HEK293 (cell line): ENCODE measurements around the gene ANKEF1.

ENCODE experiments used
- CTCF ChIA-PET: fragments of 350-600 bp; formaldehyde crosslinking; extraction: SDS; loops from one replicate; lab custom pipeline; 2021; ENCODE audit warnings: antibody characterized with exemption; lab: Yijun Ruan, JAX
- POLR2A ChIA-PET: fragments of 300-600 bp; formaldehyde crosslinking; extraction: SDS; loops from one replicate; lab custom pipeline; 2020; ENCODE audit warnings: antibody characterized with exemption, inconsistent platforms; lab: Yijun Ruan, JAX
- H3K27ac ChIP-seq: fragments of 200-500 bp; sonication (Bioruptor generic); 2 replicates; pipeline ENCODE4 v1.5.1; 2014; ENCODE audit warnings: low read depth, low read length, control low read depth, inconsistent platforms; ENCODE audit errors: extremely low read depth
- H3K36me3 ChIP-seq, 2 experiments: fragments of 200-500 bp in 1 of 2; sonication (Bioruptor generic) in 1 of 2; 1 replicate in 1 of 2; 2 replicates in 1 of 2; pipeline ENCODE4 v1.5.1; 2014 to 2017; ENCODE audit warnings: inconsistent platforms in 2 of 2, low read length in 2 of 2; ENCODE audit not compliant: control insufficient read depth in 2 of 2, insufficient read depth in 1 of 2
- H3K4me1 ChIP-seq: fragments of 200-500 bp; sonication (Bioruptor generic); 2 replicates; pipeline ENCODE4 v1.5.1; 2014; ENCODE audit warnings: mild to moderate bottlenecking, low read length, inconsistent platforms; ENCODE audit not compliant: control insufficient read depth, insufficient read depth
- H3K4me3 ChIP-seq: 2 replicates; pipeline ENCODE4 v1.5.1; 2011; ENCODE audit warnings: low read depth, mild to moderate bottlenecking, control low read depth, low read length, moderate library complexity
- H3K9me3 ChIP-seq: fragments of 200-500 bp; sonication (Bioruptor generic); 2 replicates; pipeline ENCODE4 v1.5.1; 2014; ENCODE audit warnings: low read depth, low read length, inconsistent platforms; ENCODE audit not compliant: control insufficient read depth, insufficient read depth
- BCL11B ChIP-seq: fragments of 450-650 bp; formaldehyde crosslinking; IDR thresholded peaks from 2 replicates; pipeline ENCODE4 v1.5.1; 2016; ENCODE audit warnings: low read depth, missing biosample characterization, missing genetic modification characterization
- GLIS1 ChIP-seq: fragments of 450-650 bp; formaldehyde crosslinking; IDR thresholded peaks from 2 replicates; pipeline ENCODE4 v1.5.1; 2016; ENCODE audit warnings: missing biosample characterization, missing genetic modification characterization
- HOXA7 ChIP-seq: sonication (generic); formaldehyde crosslinking; IDR thresholded peaks from 2 replicates; pipeline ENCODE4 v1.8.1; 2022; ENCODE audit warnings: missing genetic modification reagents, borderline replicate concordance
- MEIS1 ChIP-seq: sonication (generic); formaldehyde crosslinking; IDR thresholded peaks from 2 replicates; pipeline ENCODE4 v1.8.1; 2022; ENCODE audit warnings: missing genetic modification reagents, mild to moderate bottlenecking, borderline replicate concordance
- OSR2 ChIP-seq: fragments of 450-650 bp; formaldehyde crosslinking; IDR thresholded peaks from 2 replicates; pipeline ENCODE4 v1.5.1; 2016; ENCODE audit warnings: missing biosample characterization, missing genetic modification characterization
- OVOL3 ChIP-seq: fragments of 450-650 bp; formaldehyde crosslinking; IDR thresholded peaks from 2 replicates; pipeline ENCODE4 v1.5.1; 2016; ENCODE audit warnings: missing biosample characterization, missing genetic modification characterization
- ZNF140 ChIP-seq: fragments of 450-650 bp; formaldehyde crosslinking; IDR thresholded peaks from 2 replicates; pipeline ENCODE4 v1.5.1; 2016; ENCODE audit warnings: missing biosample characterization, missing genetic modification characterization
- ZNF146 ChIP-seq: fragments of 450-650 bp; formaldehyde crosslinking; IDR thresholded peaks from 2 replicates; pipeline ENCODE4 v1.5.1; 2016; ENCODE audit warnings: missing biosample characterization, missing genetic modification characterization
- ZNF292 ChIP-seq: fragments of 450-650 bp; formaldehyde crosslinking; IDR thresholded peaks from 2 replicates; pipeline ENCODE4 v1.5.1; 2016; ENCODE audit warnings: low read depth, missing biosample characterization, missing genetic modification characterization, borderline replicate concordance
- ZNF311 ChIP-seq: fragments of 450-650 bp; formaldehyde crosslinking; IDR thresholded peaks from 2 replicates; pipeline ENCODE4 v1.5.1; 2017; ENCODE audit warnings: missing biosample characterization, missing genetic modification characterization, borderline replicate concordance
- ZNF416 ChIP-seq: fragments of 450-650 bp; formaldehyde crosslinking; IDR thresholded peaks from 2 replicates; pipeline ENCODE4 v1.5.1; 2016; ENCODE audit warnings: missing biosample characterization, missing genetic modification characterization
- ZNF473 ChIP-seq: fragments of 450-650 bp; formaldehyde crosslinking; IDR thresholded peaks from 2 replicates; pipeline ENCODE4 v1.5.1; 2017; ENCODE audit warnings: missing biosample characterization, missing genetic modification characterization
- ZNF529 ChIP-seq: fragments of 450-650 bp; formaldehyde crosslinking; IDR thresholded peaks from 2 replicates; pipeline ENCODE4 v1.5.1; 2017; ENCODE audit warnings: missing genetic modification characterization, missing biosample characterization; ENCODE audit not compliant: insufficient replicate concordance
- ZNF555 ChIP-seq: fragments of 450-650 bp; formaldehyde crosslinking; conservative IDR thresholded peaks from 2 replicates; pipeline ENCODE4 v1.5.1; 2017; ENCODE audit warnings: missing biosample characterization, mild to moderate bottlenecking, missing genetic modification characterization, inconsistent platforms
- ZNF561 ChIP-seq: fragments of 450-650 bp; IDR thresholded peaks from 2 replicates; pipeline ENCODE4 v1.5.1; 2018; ENCODE audit warnings: missing biosample characterization, missing genetic modification characterization, borderline replicate concordance
- ZNF585B ChIP-seq: fragments of 450-650 bp; formaldehyde crosslinking; IDR thresholded peaks from 2 replicates; pipeline ENCODE4 v1.5.1; 2016; ENCODE audit warnings: missing biosample characterization, missing genetic modification characterization
- ZNF600 ChIP-seq: fragments of 450-650 bp; formaldehyde crosslinking; IDR thresholded peaks from 2 replicates; pipeline ENCODE4 v1.5.1; 2016; ENCODE audit warnings: missing biosample characterization, missing genetic modification characterization
- ZNF629 ChIP-seq: fragments of 450-650 bp; formaldehyde crosslinking; IDR thresholded peaks from 2 replicates; pipeline ENCODE4 v1.5.1; 2017; ENCODE audit warnings: missing biosample characterization, missing genetic modification characterization
- ZNF660 ChIP-seq: fragments of 450-650 bp; IDR thresholded peaks from 2 replicates; pipeline ENCODE4 v1.5.1; 2018; ENCODE audit warnings: missing biosample characterization, mild to moderate bottlenecking, missing genetic modification characterization
- TF ChIP-seq, protein P1 (sequence below): fragments of 450-650 bp; formaldehyde crosslinking; IDR thresholded peaks from 2 replicates; pipeline ENCODE4 v1.5.1; 2016; ENCODE audit warnings: missing biosample characterization, missing genetic modification characterization, low read depth
- TF ChIP-seq, protein P2 (sequence below): fragments of 450-650 bp; formaldehyde crosslinking; IDR thresholded peaks from 2 replicates; pipeline ENCODE4 v1.5.1; 2016; ENCODE audit warnings: missing biosample characterization, missing genetic modification characterization, borderline replicate concordance
- TF ChIP-seq, protein P3 (sequence below): fragments of 450-650 bp; formaldehyde crosslinking; IDR thresholded peaks from 2 replicates; pipeline ENCODE4 v1.5.1; 2016; ENCODE audit warnings: missing biosample characterization, missing genetic modification characterization
- TF ChIP-seq, protein P4 (sequence below): fragments of 450-650 bp; IDR thresholded peaks from 2 replicates; pipeline ENCODE4 v1.5.1; 2018; ENCODE audit warnings: missing biosample characterization, mild to moderate bottlenecking, missing genetic modification characterization
- TF ChIP-seq, protein P5 (sequence below): fragments of 450-650 bp; formaldehyde crosslinking; IDR thresholded peaks from 2 replicates; pipeline ENCODE4 v1.5.1; 2017; ENCODE audit warnings: missing biosample characterization, missing genetic modification characterization

ANKEF1 gene

DNA sequence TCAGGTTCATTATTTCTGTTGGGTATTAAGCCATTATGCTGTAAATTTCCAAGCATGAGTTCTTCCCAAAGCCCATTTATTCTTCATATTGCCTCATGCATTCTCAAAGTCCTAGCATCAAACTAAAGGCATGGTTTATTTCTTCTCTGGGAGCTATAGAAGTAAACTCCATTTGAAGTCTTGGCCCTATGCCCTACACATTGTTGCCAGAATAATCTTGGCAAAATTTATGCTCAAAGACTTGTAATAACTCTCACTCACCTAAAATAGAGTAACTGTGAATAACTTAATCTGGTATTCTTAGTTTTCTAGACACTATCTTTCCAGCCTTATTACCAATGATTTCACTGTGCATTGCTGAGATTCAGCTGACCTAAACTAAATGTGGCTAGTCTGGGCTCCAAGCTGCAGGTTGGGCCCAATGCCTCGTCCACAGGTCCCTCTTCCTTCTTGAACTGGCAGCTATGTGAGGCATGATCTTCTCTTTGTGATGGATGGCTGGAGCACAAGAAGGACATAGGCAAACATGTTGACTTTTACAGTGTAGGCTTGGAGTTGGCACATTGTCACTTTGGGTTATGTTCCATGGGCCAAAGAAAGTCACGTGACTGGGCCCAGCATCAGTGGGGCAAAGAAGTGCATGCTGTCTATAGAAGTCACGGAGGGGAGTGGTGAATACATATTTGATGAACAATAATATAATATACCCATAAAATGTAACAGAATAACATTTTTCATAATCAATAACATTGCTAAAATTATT, 39.1 kb upstream of the ANKEF1 start (continued):
- TF ChIP-seq, protein P1, sequence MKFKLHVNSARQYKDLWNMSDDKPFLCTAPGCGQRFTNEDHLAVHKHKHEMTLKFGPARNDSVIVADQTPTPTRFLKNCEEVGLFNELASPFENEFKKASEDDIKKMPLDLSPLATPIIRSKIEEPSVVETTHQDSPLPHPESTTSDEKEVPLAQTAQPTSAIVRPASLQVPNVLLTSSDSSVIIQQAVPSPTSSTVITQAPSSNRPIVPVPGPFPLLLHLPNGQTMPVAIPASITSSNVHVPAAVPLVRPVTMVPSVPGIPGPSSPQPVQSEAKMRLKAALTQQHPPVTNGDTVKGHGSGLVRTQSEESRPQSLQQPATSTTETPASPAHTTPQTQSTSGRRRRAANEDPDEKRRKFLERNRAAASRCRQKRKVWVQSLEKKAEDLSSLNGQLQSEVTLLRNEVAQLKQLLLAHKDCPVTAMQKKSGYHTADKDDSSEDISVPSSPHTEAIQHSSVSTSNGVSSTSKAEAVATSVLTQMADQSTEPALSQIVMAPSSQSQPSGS (tag by site-specific recombination), result no peak
- TF ChIP-seq ZNF555 (tag by site-specific recombination) (no peak), ZNF529 (tag by site-specific recombination) (no peak), ZNF140 (tag by site-specific recombination) (no peak), ZNF561 (tag by site-specific recombination) (no peak), OVOL3 (tag by site-specific recombination) (no peak), GLIS1 (tag by site-specific recombination) (no peak), ZNF311 (tag by site-specific recombination) (no peak), HOXA7 (CRISPR knock-in tag) (no peak), ZNF600 (tag by site-specific recombination) (no peak), ZNF660 (no peak), ZNF585B (tag by site-specific recombination) (no peak), BCL11B (no peak)
- TF ChIP-seq, protein P2, sequence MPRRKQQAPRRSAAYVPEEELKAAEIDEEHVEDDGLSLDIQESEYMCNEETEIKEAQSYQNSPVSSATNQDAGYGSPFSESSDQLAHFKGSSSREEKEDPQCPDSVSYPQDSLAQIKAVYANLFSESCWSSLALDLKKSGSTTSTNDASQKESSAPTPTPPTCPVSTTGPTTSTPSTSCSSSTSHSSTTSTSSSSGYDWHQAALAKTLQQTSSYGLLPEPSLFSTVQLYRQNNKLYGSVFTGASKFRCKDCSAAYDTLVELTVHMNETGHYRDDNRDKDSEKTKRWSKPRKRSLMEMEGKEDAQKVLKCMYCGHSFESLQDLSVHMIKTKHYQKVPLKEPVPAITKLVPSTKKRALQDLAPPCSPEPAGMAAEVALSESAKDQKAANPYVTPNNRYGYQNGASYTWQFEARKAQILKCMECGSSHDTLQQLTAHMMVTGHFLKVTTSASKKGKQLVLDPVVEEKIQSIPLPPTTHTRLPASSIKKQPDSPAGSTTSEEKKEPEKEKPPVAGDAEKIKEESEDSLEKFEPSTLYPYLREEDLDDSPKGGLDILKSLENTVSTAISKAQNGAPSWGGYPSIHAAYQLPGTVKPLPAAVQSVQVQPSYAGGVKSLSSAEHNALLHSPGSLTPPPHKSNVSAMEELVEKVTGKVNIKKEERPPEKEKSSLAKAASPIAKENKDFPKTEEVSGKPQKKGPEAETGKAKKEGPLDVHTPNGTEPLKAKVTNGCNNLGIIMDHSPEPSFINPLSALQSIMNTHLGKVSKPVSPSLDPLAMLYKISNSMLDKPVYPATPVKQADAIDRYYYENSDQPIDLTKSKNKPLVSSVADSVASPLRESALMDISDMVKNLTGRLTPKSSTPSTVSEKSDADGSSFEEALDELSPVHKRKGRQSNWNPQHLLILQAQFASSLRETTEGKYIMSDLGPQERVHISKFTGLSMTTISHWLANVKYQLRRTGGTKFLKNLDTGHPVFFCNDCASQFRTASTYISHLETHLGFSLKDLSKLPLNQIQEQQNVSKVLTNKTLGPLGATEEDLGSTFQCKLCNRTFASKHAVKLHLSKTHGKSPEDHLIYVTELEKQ (tag by site-specific recombination), result no peak
- TF ChIP-seq, protein P3, sequence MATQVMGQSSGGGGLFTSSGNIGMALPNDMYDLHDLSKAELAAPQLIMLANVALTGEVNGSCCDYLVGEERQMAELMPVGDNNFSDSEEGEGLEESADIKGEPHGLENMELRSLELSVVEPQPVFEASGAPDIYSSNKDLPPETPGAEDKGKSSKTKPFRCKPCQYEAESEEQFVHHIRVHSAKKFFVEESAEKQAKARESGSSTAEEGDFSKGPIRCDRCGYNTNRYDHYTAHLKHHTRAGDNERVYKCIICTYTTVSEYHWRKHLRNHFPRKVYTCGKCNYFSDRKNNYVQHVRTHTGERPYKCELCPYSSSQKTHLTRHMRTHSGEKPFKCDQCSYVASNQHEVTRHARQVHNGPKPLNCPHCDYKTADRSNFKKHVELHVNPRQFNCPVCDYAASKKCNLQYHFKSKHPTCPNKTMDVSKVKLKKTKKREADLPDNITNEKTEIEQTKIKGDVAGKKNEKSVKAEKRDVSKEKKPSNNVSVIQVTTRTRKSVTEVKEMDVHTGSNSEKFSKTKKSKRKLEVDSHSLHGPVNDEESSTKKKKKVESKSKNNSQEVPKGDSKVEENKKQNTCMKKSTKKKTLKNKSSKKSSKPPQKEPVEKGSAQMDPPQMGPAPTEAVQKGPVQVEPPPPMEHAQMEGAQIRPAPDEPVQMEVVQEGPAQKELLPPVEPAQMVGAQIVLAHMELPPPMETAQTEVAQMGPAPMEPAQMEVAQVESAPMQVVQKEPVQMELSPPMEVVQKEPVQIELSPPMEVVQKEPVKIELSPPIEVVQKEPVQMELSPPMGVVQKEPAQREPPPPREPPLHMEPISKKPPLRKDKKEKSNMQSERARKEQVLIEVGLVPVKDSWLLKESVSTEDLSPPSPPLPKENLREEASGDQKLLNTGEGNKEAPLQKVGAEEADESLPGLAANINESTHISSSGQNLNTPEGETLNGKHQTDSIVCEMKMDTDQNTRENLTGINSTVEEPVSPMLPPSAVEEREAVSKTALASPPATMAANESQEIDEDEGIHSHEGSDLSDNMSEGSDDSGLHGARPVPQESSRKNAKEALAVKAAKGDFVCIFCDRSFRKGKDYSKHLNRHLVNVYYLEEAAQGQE, result no peak

DNA sequence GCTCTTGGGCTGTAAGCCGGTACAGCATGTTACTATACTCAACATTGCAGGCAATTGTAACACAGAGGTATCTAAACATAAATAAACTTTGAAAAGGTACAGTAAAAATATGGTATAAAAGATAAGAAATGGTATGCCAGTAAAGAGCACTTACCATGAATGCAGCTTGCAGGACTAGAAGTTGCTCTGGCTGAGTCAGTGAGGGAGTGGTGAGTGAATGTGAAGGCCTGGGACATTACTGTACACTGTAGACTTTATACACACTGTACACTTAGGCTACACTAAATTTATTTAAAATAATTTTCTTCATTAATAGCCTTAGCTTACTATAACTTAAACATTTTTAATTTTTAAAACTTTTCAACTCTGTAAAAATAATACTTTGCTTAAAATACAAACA, 37.8 kb upstream of the ANKEF1 start:
- Histone ChIP-seq H3K4me3 (no peak overlapping the region), H3K36me3 (no peaks in the 10 kb centered on the region), H3K4me1 (no peaks in the 10 kb centered on the region), H3K27ac (no peak overlapping the region), H3K9me3 (no peaks in the 10 kb centered on the region)
- CTCF ChIA-PET, result interaction anchor here (1.4 to 1.7 kb wide), 3 partner anchors 19 to 379 kb away, joined by 4 to 8 read pairs (median 7); no protein-coding TSS in a partner anchor
- POLR2A ChIA-PET, result no interaction called here
- no peak for TF ChIP-seq ZNF416 (tag by site-specific recombination)
- TF ChIP-seq ZNF146, result no peak
- TF ChIP-seq MEIS1 (CRISPR knock-in tag), result no peak
- TF ChIP-seq, protein P1 (tag by site-specific recombination), result no peak
- no peak for TF ChIP-seq ZNF473 (tag by site-specific recombination)
- TF ChIP-seq ZNF292 (tag by site-specific recombination), result no peak
- TF ChIP-seq OSR2 (tag by site-specific recombination), result no peak
- TF ChIP-seq, protein P4, sequence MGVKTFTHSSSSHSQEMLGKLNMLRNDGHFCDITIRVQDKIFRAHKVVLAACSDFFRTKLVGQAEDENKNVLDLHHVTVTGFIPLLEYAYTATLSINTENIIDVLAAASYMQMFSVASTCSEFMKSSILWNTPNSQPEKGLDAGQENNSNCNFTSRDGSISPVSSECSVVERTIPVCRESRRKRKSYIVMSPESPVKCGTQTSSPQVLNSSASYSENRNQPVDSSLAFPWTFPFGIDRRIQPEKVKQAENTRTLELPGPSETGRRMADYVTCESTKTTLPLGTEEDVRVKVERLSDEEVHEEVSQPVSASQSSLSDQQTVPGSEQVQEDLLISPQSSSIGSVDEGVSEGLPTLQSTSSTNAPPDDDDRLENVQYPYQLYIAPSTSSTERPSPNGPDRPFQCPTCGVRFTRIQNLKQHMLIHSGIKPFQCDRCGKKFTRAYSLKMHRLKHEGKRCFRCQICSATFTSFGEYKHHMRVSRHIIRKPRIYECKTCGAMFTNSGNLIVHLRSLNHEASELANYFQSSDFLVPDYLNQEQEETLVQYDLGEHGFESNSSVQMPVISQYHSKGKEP (tag by site-specific recombination), result no peak
- TF ChIP-seq, protein P5, sequence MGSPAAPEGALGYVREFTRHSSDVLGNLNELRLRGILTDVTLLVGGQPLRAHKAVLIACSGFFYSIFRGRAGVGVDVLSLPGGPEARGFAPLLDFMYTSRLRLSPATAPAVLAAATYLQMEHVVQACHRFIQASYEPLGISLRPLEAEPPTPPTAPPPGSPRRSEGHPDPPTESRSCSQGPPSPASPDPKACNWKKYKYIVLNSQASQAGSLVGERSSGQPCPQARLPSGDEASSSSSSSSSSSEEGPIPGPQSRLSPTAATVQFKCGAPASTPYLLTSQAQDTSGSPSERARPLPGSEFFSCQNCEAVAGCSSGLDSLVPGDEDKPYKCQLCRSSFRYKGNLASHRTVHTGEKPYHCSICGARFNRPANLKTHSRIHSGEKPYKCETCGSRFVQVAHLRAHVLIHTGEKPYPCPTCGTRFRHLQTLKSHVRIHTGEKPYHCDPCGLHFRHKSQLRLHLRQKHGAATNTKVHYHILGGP (tag by site-specific recombination), result no peak
- TF ChIP-seq ZNF629 (tag by site-specific recombination), result no peak
